22Rv1 (cell line): Measurements from ENCODE around the gene FIP1L1.

Source experiments
- H3K27ac ChIP-seq: fragments of 450-650 bp; 2 replicates; pipeline ENCODE4 v1.5.1; 2017
- ZFX ChIP-seq: fragments of 450-650 bp; IDR thresholded peaks from 2 replicates; pipeline ENCODE4 v1.6.1; 2017; ENCODE audit warnings: antibody characterized with exemption, borderline replicate concordance
- TF ChIP-seq, protein P1 (sequence below): fragments of 450-650 bp; IDR thresholded peaks from 2 replicates; pipeline ENCODE4 v1.5.1; 2017; ENCODE audit warnings: mild to moderate bottlenecking

FIP1L1 gene

DNA sequence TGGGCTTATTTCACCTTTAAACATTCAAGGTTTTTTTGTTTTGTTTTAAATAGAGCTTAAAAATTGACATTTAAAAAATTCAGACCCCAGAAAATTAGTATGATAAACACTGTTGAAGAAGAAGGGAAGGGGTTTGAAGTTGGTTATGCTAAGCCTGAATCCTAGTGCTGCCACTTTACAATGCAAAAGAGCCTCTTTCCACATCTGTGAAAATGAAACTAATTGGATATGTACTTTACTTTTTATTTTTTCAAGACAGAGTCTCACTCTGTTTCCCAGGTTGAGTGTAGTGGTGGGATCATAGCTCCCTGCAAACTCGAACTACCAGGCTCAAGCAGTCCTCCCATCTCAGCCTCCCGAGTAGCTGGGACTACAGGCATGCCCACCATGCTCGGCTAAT, 41.8 kb downstream of the FIP1L1 start:
- TF ChIP-seq ZFX: no peak
- TF ChIP-seq, protein P1, sequence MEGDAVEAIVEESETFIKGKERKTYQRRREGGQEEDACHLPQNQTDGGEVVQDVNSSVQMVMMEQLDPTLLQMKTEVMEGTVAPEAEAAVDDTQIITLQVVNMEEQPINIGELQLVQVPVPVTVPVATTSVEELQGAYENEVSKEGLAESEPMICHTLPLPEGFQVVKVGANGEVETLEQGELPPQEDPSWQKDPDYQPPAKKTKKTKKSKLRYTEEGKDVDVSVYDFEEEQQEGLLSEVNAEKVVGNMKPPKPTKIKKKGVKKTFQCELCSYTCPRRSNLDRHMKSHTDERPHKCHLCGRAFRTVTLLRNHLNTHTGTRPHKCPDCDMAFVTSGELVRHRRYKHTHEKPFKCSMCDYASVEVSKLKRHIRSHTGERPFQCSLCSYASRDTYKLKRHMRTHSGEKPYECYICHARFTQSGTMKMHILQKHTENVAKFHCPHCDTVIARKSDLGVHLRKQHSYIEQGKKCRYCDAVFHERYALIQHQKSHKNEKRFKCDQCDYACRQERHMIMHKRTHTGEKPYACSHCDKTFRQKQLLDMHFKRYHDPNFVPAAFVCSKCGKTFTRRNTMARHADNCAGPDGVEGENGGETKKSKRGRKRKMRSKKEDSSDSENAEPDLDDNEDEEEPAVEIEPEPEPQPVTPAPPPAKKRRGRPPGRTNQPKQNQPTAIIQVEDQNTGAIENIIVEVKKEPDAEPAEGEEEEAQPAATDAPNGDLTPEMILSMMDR: no peak
- no peak overlapping the region for H3K27ac ChIP-seq

GRCh38 chr4:53421791-53422190, 44.4 kb downstream of the FIP1L1 start:
- no peak overlapping the region for H3K27ac ChIP-seq
- TF ChIP-seq, protein P1: no peak
- no peak for TF ChIP-seq ZFX

DNA sequence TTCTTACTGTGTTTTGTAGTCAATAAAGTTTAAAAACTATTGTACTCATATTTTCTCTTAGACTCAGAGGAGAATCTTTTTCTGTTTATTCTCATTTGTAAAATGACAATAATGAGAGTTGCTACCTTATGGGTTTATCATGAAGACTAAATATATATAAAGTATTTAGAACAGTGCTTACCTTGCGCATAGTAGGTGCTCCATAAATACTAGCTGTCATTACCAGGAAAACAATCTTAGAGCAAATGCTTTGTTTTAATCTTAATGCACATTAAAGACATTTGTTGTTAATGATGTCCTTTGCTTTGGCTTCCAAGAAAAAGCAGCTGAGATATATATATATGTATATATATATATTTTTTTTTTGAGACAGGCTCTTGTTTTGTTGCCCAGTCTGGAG, 44.9 kb downstream of the FIP1L1 start:
- no peak overlapping the region for H3K27ac ChIP-seq
- TF ChIP-seq, protein P1: no peak
- no peak for TF ChIP-seq ZFX

DNA sequence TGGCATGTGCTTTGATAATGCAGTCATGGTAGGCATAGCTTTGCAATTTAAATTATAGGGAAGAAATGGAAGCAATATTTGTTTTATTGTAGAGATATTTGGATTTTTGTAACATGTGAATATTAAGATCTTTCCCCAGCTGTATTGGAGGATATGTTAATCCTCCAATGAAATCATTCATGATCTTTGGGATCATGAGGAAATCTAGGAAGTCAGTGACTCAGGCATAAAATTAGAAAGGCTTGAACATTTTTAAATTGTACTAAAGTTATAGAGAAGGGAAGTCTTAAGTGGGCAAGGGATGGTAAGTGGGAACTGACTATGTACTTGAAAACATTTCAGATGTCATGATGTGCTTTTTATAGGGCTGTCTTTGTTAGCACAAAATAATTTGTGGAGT, 46.8 kb downstream of the FIP1L1 start:
- TF ChIP-seq ZFX: no peak
- TF ChIP-seq, protein P1: no peak
- no peak overlapping the region for H3K27ac ChIP-seq

DNA sequence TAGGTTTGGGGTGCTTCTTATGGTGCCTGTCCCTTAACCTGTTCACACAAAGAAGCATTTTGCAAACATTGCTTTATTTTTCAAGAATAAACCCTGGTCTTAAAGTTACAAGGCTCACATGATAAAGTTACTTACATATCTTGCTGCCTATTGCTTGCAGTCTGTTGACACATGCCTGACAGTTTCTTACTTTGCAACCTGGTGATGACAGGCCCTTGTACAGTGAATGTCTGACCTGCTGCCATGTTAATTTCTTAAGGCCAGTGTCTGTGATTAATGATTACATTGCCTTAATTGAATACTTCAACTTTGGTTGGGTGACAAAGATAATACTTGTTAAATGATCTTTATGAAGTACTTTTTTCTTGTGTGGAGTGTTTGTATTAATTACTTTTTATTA, 49.9 kb downstream of the FIP1L1 start:
- TF ChIP-seq ZFX: no peak
- TF ChIP-seq, protein P1: no peak
- no peak overlapping the region for H3K27ac ChIP-seq

DNA sequence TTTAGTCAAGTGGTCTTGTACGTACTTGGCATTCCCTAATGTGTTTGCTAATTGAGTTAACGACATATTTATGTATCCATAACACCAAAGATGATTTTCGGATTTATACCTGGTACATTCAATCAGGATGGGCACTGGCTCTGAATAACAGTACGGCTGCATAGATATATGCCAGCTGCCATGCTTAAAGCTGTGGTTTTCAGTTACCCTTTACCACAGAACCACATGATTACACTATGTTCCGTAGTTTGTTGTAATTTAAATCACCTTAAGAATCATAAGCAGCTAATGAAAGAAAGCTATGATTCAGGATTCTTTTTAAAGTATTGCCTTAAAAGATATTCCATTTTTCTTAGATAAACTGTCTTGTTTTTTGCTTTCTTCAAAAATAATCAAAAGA, 53.6 kb downstream of the FIP1L1 start:
- TF ChIP-seq, protein P1: no peak
- TF ChIP-seq ZFX: no peak
- H3K27ac ChIP-seq: no peak overlapping the region

GRCh38 chr4:53432528-53433424, 55.3 kb downstream of the FIP1L1 start:
- no peak overlapping the region for H3K27ac ChIP-seq
- no peak for TF ChIP-seq ZFX
- TF ChIP-seq, protein P1: no peak
